K562 (cell line): ENCODE results near the gene RNF31. TPM values are rescaled to one million over a fixed set of nuclear protein-coding genes. Genes with fewer than 3 reads are reported as not detected.

Source experiments
- ATAC-seq: fragments of 200-7000 bp; cut with Tn5 transposase; 3 replicates; pipeline ENCODE4 v1.9.1; 2020; ENCODE audit warnings: moderate library complexity
- BruUV-seq: library from RNA; stranded (reverse); fragments of 400-500 nt; replicated peaks from 2 replicates; lab custom pipeline; 2021; lab: Mats Ljungman, UMichigan
- CTCF ChIA-PET: fragments of 300-600 bp; formaldehyde crosslinking; extraction: SDS; loops from one replicate; lab custom pipeline; 2021; ENCODE audit warnings: low intra/inter-chr PET ratio; lab: Yijun Ruan, JAX
- POLR2A ChIA-PET: fragments of 300-600, 350-650 bp; sonication (Branson Sonifier 250); formaldehyde crosslinking; extraction: SDS; loops from one replicate; lab custom pipeline; 2021; ENCODE audit warnings: antibody characterized with exemption, inconsistent platforms; lab: Yijun Ruan, JAX
- DNase-seq, 4 experiments: peaks; one replicate each; pipeline versions ENCODE4 v3.0.0 to v3.0.0-alpha.2; 2011 to 2018; ENCODE audit warnings: low spot score in 3 of 4, mixed read lengths in 3 of 4; ENCODE audit errors: extremely low read depth in 1 of 4
- FAIRE-seq: peaks from 2 replicates; lab custom pipeline; 2011; peaks lifted over from hg19 to GRCh38; lab: Jason Lieb, UNC
- H2AFZ ChIP-seq: 2 replicates; pipeline ENCODE4 v1.6.0; 2011; ENCODE audit warnings: low read depth, low read length, control low read depth, inconsistent platforms
- H3K27ac ChIP-seq: fragments of 200-600 bp; 3 replicates; pipeline ENCODE4 v1.8.0; 2011; ENCODE audit warnings: low read depth, mild to moderate bottlenecking, control low read depth, inconsistent platforms, low read length, moderate library complexity, mixed read lengths; ENCODE audit errors: extremely low read depth
- H3K27me3 ChIP-seq, 2 experiments: fragments of 300-600 bp in 1 of 2; 2 replicates in 1 of 2; 3 replicates in 1 of 2; pipeline versions ENCODE4 v1.6.0 to v1.8.0; 2011; ENCODE audit warnings: inconsistent platforms in 2 of 2, low read length in 2 of 2, mild to moderate bottlenecking in 1 of 2, mixed read lengths in 1 of 2, moderate library complexity in 1 of 2; ENCODE audit not compliant: control insufficient read depth in 2 of 2, insufficient read depth in 2 of 2
- H3K36me3 ChIP-seq: fragments of 300-600 bp; 3 replicates; pipeline ENCODE4 v1.8.0; 2011; ENCODE audit warnings: mild to moderate bottlenecking, low read length, inconsistent platforms; ENCODE audit not compliant: control insufficient read depth, insufficient read depth
- H3K4me1 ChIP-seq, 2 experiments: fragments of 200-600 bp in 1 of 2; replicated peaks in 1 of 2; 2 replicates in 1 of 2; 3 replicates in 1 of 2; pipeline versions ENCODE4 v1.5.1 to v1.8.0; 2011; ENCODE audit warnings: inconsistent platforms in 2 of 2, low read length in 2 of 2, mild to moderate bottlenecking in 1 of 2, mixed read lengths in 1 of 2, moderate library complexity in 1 of 2; ENCODE audit not compliant: control insufficient read depth in 2 of 2, insufficient read depth in 2 of 2
- H3K4me2 ChIP-seq: 2 replicates; pipeline ENCODE4 v1.6.1; 2011; ENCODE audit warnings: low read length, control low read depth, inconsistent platforms, mixed read lengths; ENCODE audit not compliant: insufficient read depth
- H3K4me3 ChIP-seq: fragments of 200-600 bp; sonication (generic), shearing (Covaris generic); 2 replicates; pipeline ENCODE4 v1.5.1; 2016; ENCODE audit warnings: control low read depth, inconsistent platforms
- H3K79me2 ChIP-seq: fragments of 200-600 bp; 3 replicates; pipeline ENCODE4 v1.8.0; 2011; ENCODE audit warnings: low read length, inconsistent platforms; ENCODE audit not compliant: control insufficient read depth, insufficient read depth
- H3K9ac ChIP-seq, 2 experiments: 2 replicates each; pipeline versions ENCODE4 v1.6.0 to v1.6.1; 2011; ENCODE audit warnings: low read depth in 2 of 2, low read length in 2 of 2, control low read depth in 1 of 2, inconsistent platforms in 1 of 2, mild to moderate bottlenecking in 1 of 2, mixed read lengths in 1 of 2; ENCODE audit not compliant: insufficient read depth in 1 of 2
- H3K9me1 ChIP-seq: one replicate; pipeline ENCODE4 v1.6.0; 2011; ENCODE audit warnings: inconsistent platforms, mild to moderate bottlenecking, low read length, moderate library complexity; ENCODE audit not compliant: control insufficient read depth, insufficient read depth
- H3K9me3 ChIP-seq: replicated peaks from 2 replicates; pipeline ENCODE4 v1.5.1; 2011; ENCODE audit warnings: low read depth, low read length, inconsistent platforms; ENCODE audit not compliant: control insufficient read depth, insufficient read depth
- H4K20me1 ChIP-seq: replicated peaks from 2 replicates; pipeline ENCODE4 v1.6.1; 2011; ENCODE audit warnings: low read length, inconsistent platforms, mixed read lengths; ENCODE audit not compliant: control insufficient read depth, insufficient read depth
- HIVEP1 ChIP-seq: fragments of 250-450 bp; sonication (Bioruptor Pico); IDR thresholded peaks from 2 replicates; pipeline ENCODE4 v1.4.0; 2020; ENCODE audit warnings: mild to moderate bottlenecking
- HLTF ChIP-seq: fragments of 450-650 bp; IDR thresholded peaks from 2 replicates; pipeline ENCODE4 v1.6.1; 2016
- IFI16 ChIP-seq: fragments of 250-450 bp; sonication (Bioruptor Pico); IDR thresholded peaks from 2 replicates; pipeline ENCODE4 v2.1.2; 2022; ENCODE audit warnings: mild to moderate bottlenecking, inconsistent platforms
- KLF1 ChIP-seq: fragments of 450-650 bp; IDR thresholded peaks from 2 replicates; pipeline ENCODE4 v1.6.1; 2016; ENCODE audit warnings: missing genetic modification characterization, missing compliant biosample characterization
- MTA2 ChIP-seq: fragments of 450-650 bp; IDR thresholded peaks from 2 replicates; pipeline ENCODE4 v1.6.1; 2016; ENCODE audit warnings: low read depth
- SMAD1 ChIP-seq: fragments of 150-350 bp; IDR thresholded peaks from 2 replicates; pipeline ENCODE4 v1.6.1; 2014; ENCODE audit warnings: low read length, low read depth; ENCODE audit not compliant: partially characterized antibody
- SMAD2 ChIP-seq: fragments of 150-350 bp; IDR thresholded peaks from 2 replicates; pipeline ENCODE4 v1.6.1; 2014; ENCODE audit warnings: low read depth, mild to moderate bottlenecking, low read length
- SMARCB1 ChIP-seq: IDR thresholded peaks from 2 replicates; pipeline ENCODE4 v1.6.1; 2011; ENCODE audit warnings: improper control_type of control experiment, low read depth; ENCODE audit not compliant: insufficient read length
- SOX6 ChIP-seq: fragments of 450-650 bp; IDR thresholded peaks from 2 replicates; pipeline ENCODE4 v1.6.1; 2014; ENCODE audit warnings: mild to moderate bottlenecking
- TGIF2 ChIP-seq: sonication (generic); formaldehyde crosslinking; IDR thresholded peaks from 2 replicates; pipeline ENCODE4 v1.8.1; 2022; ENCODE audit warnings: mild to moderate bottlenecking, missing genetic modification reagents, moderate library complexity
- ZNF75A ChIP-seq: fragments of 450-650 bp; formaldehyde crosslinking; IDR thresholded peaks from 2 replicates; pipeline ENCODE4 v1.4.0; 2020; ENCODE audit warnings: mild to moderate bottlenecking
- ZSCAN29 ChIP-seq: fragments of 450-650 bp; IDR thresholded peaks from 2 replicates; pipeline ENCODE4 v1.6.1; 2017
- ZZZ3 ChIP-seq: fragments of 450-650 bp; IDR thresholded peaks from 2 replicates; pipeline ENCODE4 v1.6.1; 2016; ENCODE audit warnings: antibody characterized with exemption, mild to moderate bottlenecking, moderate library complexity
- WGBS: fragments of 100-300 bp; shearing (Covaris generic); methylation state at CpG from one replicate; pipeline ENCODE4 v1.1.6; 2016; ENCODE audit warnings: low coverage, mixed read lengths; ENCODE audit not compliant: insufficient coverage; ENCODE audit errors: missing lambda C conversion rate; 5-methylcytosine and 5-hydroxymethylcytosine counted together
- in situ Hi-C: fragments of 300-500 bp; cut with MboI; formaldehyde crosslinking; loops from 4 replicates; pipeline ENCODE4 v1.15.0; 2018; ENCODE audit warnings: inconsistent platforms, mixed read lengths
- intact Hi-C: fragments of 100-400 bp; cut with micrococcal nuclease; formaldehyde crosslinking; loops from 2 replicates; pipeline ENCODE4 v1.14.2; 2022
- polyA plus RNA-seq, 8 experiments: library from polyadenylated mRNA; depleted of rRNA in 4 of 8; stranded (reverse) in 5 of 8; unstranded in 3 of 8; fragments of >200 nt; fragmentation: Nextera tagmentation in 2 of 8; fragmentation: Illumina TruSeq in 1 of 8; extraction: Ambion mirVana in 2 of 8; extraction: Trizol in 1 of 8; gene quantifications; 2 replicates each; pipeline versions ENCODE4 v1.2.1 to v1.2.3, GENCODE V29; 2011 to 2014; ENCODE audit warnings: inconsistent platforms in 1 of 8, missing spikeins in 1 of 8
- total RNA-seq, 7 experiments: library from RNA; depleted of rRNA in 6 of 7; stranded (reverse); fragments of >200 nt in 6 of 7; fragmentation: Illumina TruSeq in 2 of 7; extraction: Trizol in 2 of 7; gene quantifications; 2 replicates each; pipeline versions ENCODE4 v1.2.1 to v1.2.3, GENCODE V29; 2011 to 2021; ENCODE audit warnings: low replicate concordance in 1 of 7
- TF ChIP-seq, protein P1 (sequence below): sonication (generic); formaldehyde crosslinking; IDR thresholded peaks from 2 replicates; pipeline ENCODE4 v1.8.0; 2022; ENCODE audit warnings: missing genetic modification reagents, mild to moderate bottlenecking, borderline replicate concordance
- TF ChIP-seq, protein P2 (sequence below), 2 experiments: fragments of 150-350 bp in 1 of 2; IDR thresholded peaks; 2 replicates each; pipeline ENCODE4 v1.6.1; 2012 to 2016; ENCODE audit warnings: low read depth in 2 of 2, low read length in 2 of 2, mild to moderate bottlenecking in 1 of 2, moderate library complexity in 1 of 2
- TF ChIP-seq, protein P3 (sequence below): fragments of 250-450 bp; sonication (Bioruptor Pico); IDR thresholded peaks from 2 replicates; pipeline ENCODE4 v1.5.0; 2021

Gene RNF31
- total and polyA plus RNA-seq, 9 of the 15 experiments (the other 6 are each of a cell fraction or from before 2014, with no cell fraction given): 3.1 to 47.6 (median 19.1) TPM

DNA sequence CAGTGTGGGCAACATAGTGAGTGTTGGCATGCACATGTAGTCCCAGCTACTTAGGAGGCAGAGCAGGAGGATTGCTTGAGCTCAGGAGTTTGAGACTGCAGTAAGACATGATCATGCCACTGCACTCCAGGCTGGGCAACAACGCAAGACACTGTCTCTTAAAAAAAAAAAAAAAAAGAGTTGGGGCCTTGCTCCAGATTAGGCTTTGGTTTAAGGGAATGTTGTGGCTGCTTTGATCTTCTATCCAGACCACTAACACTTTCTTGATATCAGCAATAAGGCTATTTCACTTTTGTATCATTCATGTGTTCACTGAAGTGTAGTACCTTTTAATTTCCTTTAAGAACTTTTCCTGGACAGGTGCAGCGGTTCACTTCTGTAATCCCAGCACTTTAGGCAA lies 19.6 kb upstream of the RNF31 start (continued):
- TF ChIP-seq, protein P1, sequence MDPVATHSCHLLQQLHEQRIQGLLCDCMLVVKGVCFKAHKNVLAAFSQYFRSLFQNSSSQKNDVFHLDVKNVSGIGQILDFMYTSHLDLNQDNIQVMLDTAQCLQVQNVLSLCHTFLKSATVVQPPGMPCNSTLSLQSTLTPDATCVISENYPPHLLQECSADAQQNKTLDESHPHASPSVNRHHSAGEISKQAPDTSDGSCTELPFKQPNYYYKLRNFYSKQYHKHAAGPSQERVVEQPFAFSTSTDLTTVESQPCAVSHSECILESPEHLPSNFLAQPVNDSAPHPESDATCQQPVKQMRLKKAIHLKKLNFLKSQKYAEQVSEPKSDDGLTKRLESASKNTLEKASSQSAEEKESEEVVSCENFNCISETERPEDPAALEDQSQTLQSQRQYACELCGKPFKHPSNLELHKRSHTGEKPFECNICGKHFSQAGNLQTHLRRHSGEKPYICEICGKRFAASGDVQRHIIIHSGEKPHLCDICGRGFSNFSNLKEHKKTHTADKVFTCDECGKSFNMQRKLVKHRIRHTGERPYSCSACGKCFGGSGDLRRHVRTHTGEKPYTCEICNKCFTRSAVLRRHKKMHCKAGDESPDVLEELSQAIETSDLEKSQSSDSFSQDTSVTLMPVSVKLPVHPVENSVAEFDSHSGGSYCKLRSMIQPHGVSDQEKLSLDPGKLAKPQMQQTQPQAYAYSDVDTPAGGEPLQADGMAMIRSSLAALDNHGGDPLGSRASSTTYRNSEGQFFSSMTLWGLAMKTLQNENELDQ (CRISPR knock-in tag): no peak
- TF ChIP-seq, all 486 proteins: peak for 0

DNA sequence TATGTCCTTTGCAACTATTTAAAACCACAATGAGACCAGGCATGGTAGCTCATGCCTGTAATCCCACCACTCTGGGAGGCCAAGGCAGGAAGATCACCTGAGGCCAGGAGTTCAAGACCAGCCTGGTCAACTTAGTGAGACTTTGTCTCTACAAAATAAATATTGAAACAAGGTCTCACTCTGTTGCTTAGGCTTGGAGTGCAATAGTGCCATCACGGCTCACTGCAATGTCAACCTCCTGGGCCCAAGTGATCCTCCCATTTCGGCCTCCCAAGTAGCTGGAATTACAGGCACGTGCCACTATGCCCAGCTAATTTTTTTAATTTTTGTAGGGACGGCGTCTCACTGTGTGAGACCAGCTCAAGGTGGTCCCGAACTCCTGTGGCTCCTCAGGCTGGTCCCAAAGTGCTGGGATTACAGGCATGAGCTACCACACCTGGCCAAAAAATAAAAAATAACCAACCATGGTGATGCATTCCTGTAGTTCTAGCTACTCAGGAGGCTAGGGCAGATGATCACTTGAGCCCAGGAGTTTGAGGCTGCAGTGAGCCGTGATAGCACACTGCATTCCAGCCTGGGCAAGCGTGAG lies 17.8 kb upstream of the RNF31 start:
- 79% methylated on average over 6 of the region's 8 CpGs for WGBS
- in situ Hi-C loops (no loop called here), intact Hi-C loops (no loop called here)
- ATAC-seq (no peak), FAIRE-seq (no peak), DNase-seq (no peak)
- no TSS peak for BruUV-seq
- no peaks in the 10 kb centered on the region for H3K79me2 ChIP-seq
- no peak overlapping the region for H3K27ac ChIP-seq
- no peaks in the 10 kb centered on the region for H4K20me1 ChIP-seq
- no peak overlapping the region for H2AFZ ChIP-seq
- ChIA-PET CTCF (no interaction called here), POLR2A (interaction anchor here (1.1 kb wide), 1 partner anchor 13 kb away, joined by 3 read pairs; no protein-coding TSS in a partner anchor)
- H3K4me1 ChIP-seq: peaks cover 0 to 12% of the 10 kb centered on the region in 2 experiments; a peak in 2 of 5 replicates
- no peaks in the 10 kb centered on the region for H3K36me3 ChIP-seq
- H3K9me3 ChIP-seq: no peaks in the 10 kb centered on the region
- H3K4me2 ChIP-seq: no peak overlapping the region
- H3K4me3 ChIP-seq: no peak overlapping the region
- no peaks in the 10 kb centered on the region for H3K9me1 ChIP-seq
- no peak overlapping the region for H3K9ac ChIP-seq
- H3K27me3 ChIP-seq: no peaks in the 10 kb centered on the region
- TF ChIP-seq HLTF (no peak), ZSCAN29 (no peak), SMARCB1 (no peak), SMAD1 (no peak), SMAD2 (no peak), KLF1 (tag) (no peak), MTA2 (no peak), ZZZ3 (no peak), TGIF2 (no peak), HIVEP1 (CRISPR knock-in tag) (no peak), SOX6 (no peak), IFI16 (CRISPR knock-in tag) (no peak), ZNF75A (CRISPR knock-in tag) (no peak)
- TF ChIP-seq, protein P2, sequence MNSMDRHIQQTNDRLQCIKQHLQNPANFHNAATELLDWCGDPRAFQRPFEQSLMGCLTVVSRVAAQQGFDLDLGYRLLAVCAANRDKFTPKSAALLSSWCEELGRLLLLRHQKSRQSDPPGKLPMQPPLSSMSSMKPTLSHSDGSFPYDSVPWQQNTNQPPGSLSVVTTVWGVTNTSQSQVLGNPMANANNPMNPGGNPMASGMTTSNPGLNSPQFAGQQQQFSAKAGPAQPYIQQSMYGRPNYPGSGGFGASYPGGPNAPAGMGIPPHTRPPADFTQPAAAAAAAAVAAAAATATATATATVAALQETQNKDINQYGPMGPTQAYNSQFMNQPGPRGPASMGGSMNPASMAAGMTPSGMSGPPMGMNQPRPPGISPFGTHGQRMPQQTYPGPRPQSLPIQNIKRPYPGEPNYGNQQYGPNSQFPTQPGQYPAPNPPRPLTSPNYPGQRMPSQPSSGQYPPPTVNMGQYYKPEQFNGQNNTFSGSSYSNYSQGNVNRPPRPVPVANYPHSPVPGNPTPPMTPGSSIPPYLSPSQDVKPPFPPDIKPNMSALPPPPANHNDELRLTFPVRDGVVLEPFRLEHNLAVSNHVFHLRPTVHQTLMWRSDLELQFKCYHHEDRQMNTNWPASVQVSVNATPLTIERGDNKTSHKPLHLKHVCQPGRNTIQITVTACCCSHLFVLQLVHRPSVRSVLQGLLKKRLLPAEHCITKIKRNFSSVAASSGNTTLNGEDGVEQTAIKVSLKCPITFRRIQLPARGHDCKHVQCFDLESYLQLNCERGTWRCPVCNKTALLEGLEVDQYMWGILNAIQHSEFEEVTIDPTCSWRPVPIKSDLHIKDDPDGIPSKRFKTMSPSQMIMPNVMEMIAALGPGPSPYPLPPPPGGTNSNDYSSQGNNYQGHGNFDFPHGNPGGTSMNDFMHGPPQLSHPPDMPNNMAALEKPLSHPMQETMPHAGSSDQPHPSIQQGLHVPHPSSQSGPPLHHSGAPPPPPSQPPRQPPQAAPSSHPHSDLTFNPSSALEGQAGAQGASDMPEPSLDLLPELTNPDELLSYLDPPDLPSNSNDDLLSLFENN (IDR thresholded peaks at IDR 0.05; ENCODE audit: low read depth in 2 of 2, low read length in 2 of 2): no peak
- TF ChIP-seq, protein P3, sequence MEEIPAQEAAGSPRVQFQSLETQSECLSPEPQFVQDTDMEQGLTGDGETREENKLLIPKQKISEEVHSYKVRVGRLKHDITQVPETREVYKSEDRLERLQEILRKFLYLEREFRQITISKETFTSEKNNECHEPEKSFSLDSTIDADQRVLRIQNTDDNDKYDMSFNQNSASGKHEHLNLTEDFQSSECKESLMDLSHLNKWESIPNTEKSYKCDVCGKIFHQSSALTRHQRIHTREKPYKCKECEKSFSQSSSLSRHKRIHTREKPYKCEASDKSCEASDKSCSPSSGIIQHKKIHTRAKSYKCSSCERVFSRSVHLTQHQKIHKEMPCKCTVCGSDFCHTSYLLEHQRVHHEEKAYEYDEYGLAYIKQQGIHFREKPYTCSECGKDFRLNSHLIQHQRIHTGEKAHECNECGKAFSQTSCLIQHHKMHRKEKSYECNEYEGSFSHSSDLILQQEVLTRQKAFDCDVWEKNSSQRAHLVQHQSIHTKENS (CRISPR knock-in tag): no peak
